K562 (cell line): ENCODE data around the gene GOLGA6L9. TPM values are rescaled to one million over a fixed set of nuclear protein-coding genes. Genes with fewer than 3 reads are reported as not detected.
A peak's percentile ranks its signal among the peaks of the same experiment; 100 is the strongest.
"Not testable (repeated sequence)": the region's sequence is repeated elsewhere in the genome, so short reads cannot be mapped to it uniquely, and the experiment has no call there.

ENCODE experiments used
- ATAC-seq: fragments of 200-7000 bp; cut with Tn5 transposase; 3 replicates; pipeline ENCODE4 v1.9.1; 2020; ENCODE audit warnings: moderate library complexity
- BruUV-seq: library from RNA; stranded (reverse); fragments of 400-500 nt; replicated peaks from 2 replicates; lab custom pipeline; 2021; lab: Mats Ljungman, UMichigan
- CTCF ChIA-PET: fragments of 300-600 bp; formaldehyde crosslinking; extraction: SDS; loops from one replicate; lab custom pipeline; 2021; ENCODE audit warnings: low intra/inter-chr PET ratio; lab: Yijun Ruan, JAX
- POLR2A ChIA-PET: fragments of 300-600, 350-650 bp; sonication (Branson Sonifier 250); formaldehyde crosslinking; extraction: SDS; loops from one replicate; lab custom pipeline; 2021; ENCODE audit warnings: antibody characterized with exemption, inconsistent platforms; lab: Yijun Ruan, JAX
- DNase-seq, 4 experiments: peaks; one replicate each; pipeline versions ENCODE4 v3.0.0 to v3.0.0-alpha.2; 2011 to 2018; ENCODE audit warnings: low spot score in 3 of 4, mixed read lengths in 3 of 4; ENCODE audit errors: extremely low read depth in 1 of 4
- FAIRE-seq: peaks from 2 replicates; lab custom pipeline; 2011; peaks lifted over from hg19 to GRCh38; lab: Jason Lieb, UNC
- H2AFZ ChIP-seq: 2 replicates; pipeline ENCODE4 v1.6.0; 2011; ENCODE audit warnings: low read depth, low read length, control low read depth, inconsistent platforms
- H3K27ac ChIP-seq: fragments of 200-600 bp; 3 replicates; pipeline ENCODE4 v1.8.0; 2011; ENCODE audit warnings: low read depth, mild to moderate bottlenecking, control low read depth, inconsistent platforms, low read length, moderate library complexity, mixed read lengths; ENCODE audit errors: extremely low read depth
- H3K27me3 ChIP-seq, 2 experiments: fragments of 300-600 bp in 1 of 2; 2 replicates in 1 of 2; 3 replicates in 1 of 2; pipeline versions ENCODE4 v1.6.0 to v1.8.0; 2011; ENCODE audit warnings: inconsistent platforms in 2 of 2, low read length in 2 of 2, mild to moderate bottlenecking in 1 of 2, mixed read lengths in 1 of 2, moderate library complexity in 1 of 2; ENCODE audit not compliant: control insufficient read depth in 2 of 2, insufficient read depth in 2 of 2
- H3K36me3 ChIP-seq: fragments of 300-600 bp; 3 replicates; pipeline ENCODE4 v1.8.0; 2011; ENCODE audit warnings: mild to moderate bottlenecking, low read length, inconsistent platforms; ENCODE audit not compliant: control insufficient read depth, insufficient read depth
- H3K4me1 ChIP-seq, 2 experiments: fragments of 200-600 bp in 1 of 2; replicated peaks in 1 of 2; 2 replicates in 1 of 2; 3 replicates in 1 of 2; pipeline versions ENCODE4 v1.5.1 to v1.8.0; 2011; ENCODE audit warnings: inconsistent platforms in 2 of 2, low read length in 2 of 2, mild to moderate bottlenecking in 1 of 2, mixed read lengths in 1 of 2, moderate library complexity in 1 of 2; ENCODE audit not compliant: control insufficient read depth in 2 of 2, insufficient read depth in 2 of 2
- H3K4me2 ChIP-seq: 2 replicates; pipeline ENCODE4 v1.6.1; 2011; ENCODE audit warnings: low read length, control low read depth, inconsistent platforms, mixed read lengths; ENCODE audit not compliant: insufficient read depth
- H3K4me3 ChIP-seq: fragments of 200-600 bp; sonication (generic), shearing (Covaris generic); 2 replicates; pipeline ENCODE4 v1.5.1; 2016; ENCODE audit warnings: control low read depth, inconsistent platforms
- H3K79me2 ChIP-seq: fragments of 200-600 bp; 3 replicates; pipeline ENCODE4 v1.8.0; 2011; ENCODE audit warnings: low read length, inconsistent platforms; ENCODE audit not compliant: control insufficient read depth, insufficient read depth
- H3K9ac ChIP-seq, 2 experiments: 2 replicates each; pipeline versions ENCODE4 v1.6.0 to v1.6.1; 2011; ENCODE audit warnings: low read depth in 2 of 2, low read length in 2 of 2, control low read depth in 1 of 2, inconsistent platforms in 1 of 2, mild to moderate bottlenecking in 1 of 2, mixed read lengths in 1 of 2; ENCODE audit not compliant: insufficient read depth in 1 of 2
- H3K9me1 ChIP-seq: one replicate; pipeline ENCODE4 v1.6.0; 2011; ENCODE audit warnings: inconsistent platforms, mild to moderate bottlenecking, low read length, moderate library complexity; ENCODE audit not compliant: control insufficient read depth, insufficient read depth
- H3K9me3 ChIP-seq: replicated peaks from 2 replicates; pipeline ENCODE4 v1.5.1; 2011; ENCODE audit warnings: low read depth, low read length, inconsistent platforms; ENCODE audit not compliant: control insufficient read depth, insufficient read depth
- H4K20me1 ChIP-seq: replicated peaks from 2 replicates; pipeline ENCODE4 v1.6.1; 2011; ENCODE audit warnings: low read length, inconsistent platforms, mixed read lengths; ENCODE audit not compliant: control insufficient read depth, insufficient read depth
- PCBP1 ChIP-seq: fragments of 200-400 bp; formaldehyde crosslinking; IDR thresholded peaks from 2 replicates; pipeline ENCODE4 v1.6.1; 2018; ENCODE audit warnings: mild to moderate bottlenecking, low read depth, low read length; ENCODE audit not compliant: poor library complexity, severe bottlenecking
- POLR2A ChIP-seq: fragments of 450-650 bp; conservative IDR thresholded peaks from 2 replicates; pipeline ENCODE4 v1.6.1; 2016
- POLR2G ChIP-seq: fragments of 200-400 bp; formaldehyde crosslinking; IDR thresholded peaks from 2 replicates; pipeline ENCODE4 v1.6.1; 2017; ENCODE audit warnings: low read depth, mild to moderate bottlenecking, antibody characterized with exemption, low read length, moderate library complexity
- RBFOX2 ChIP-seq: fragments of 200-400 bp; formaldehyde crosslinking; IDR thresholded peaks from 2 replicates; pipeline ENCODE4 v1.6.1; 2017; ENCODE audit warnings: low read depth, mild to moderate bottlenecking, low read length, moderate library complexity
- RBM22 ChIP-seq: fragments of 200-400 bp; formaldehyde crosslinking; IDR thresholded peaks from 2 replicates; pipeline ENCODE4 v1.6.1; 2018; ENCODE audit warnings: low read length, low read depth; ENCODE audit not compliant: poor library complexity, severe bottlenecking
- SUPT5H ChIP-seq: fragments of 450-650 bp; IDR thresholded peaks from 2 replicates; pipeline ENCODE4 v1.6.1; 2016
- WGBS: fragments of 100-300 bp; shearing (Covaris generic); methylation state at CpG from one replicate; pipeline ENCODE4 v1.1.6; 2016; ENCODE audit warnings: low coverage, mixed read lengths; ENCODE audit not compliant: insufficient coverage; ENCODE audit errors: missing lambda C conversion rate; 5-methylcytosine and 5-hydroxymethylcytosine counted together
- in situ Hi-C: fragments of 300-500 bp; cut with MboI; formaldehyde crosslinking; loops from 4 replicates; pipeline ENCODE4 v1.15.0; 2018; ENCODE audit warnings: inconsistent platforms, mixed read lengths
- intact Hi-C: fragments of 100-400 bp; cut with micrococcal nuclease; formaldehyde crosslinking; loops from 2 replicates; pipeline ENCODE4 v1.14.2; 2022
- polyA plus RNA-seq, 8 experiments: library from polyadenylated mRNA; depleted of rRNA in 4 of 8; stranded (reverse) in 5 of 8; unstranded in 3 of 8; fragments of >200 nt; fragmentation: Nextera tagmentation in 2 of 8; fragmentation: Illumina TruSeq in 1 of 8; extraction: Ambion mirVana in 2 of 8; extraction: Trizol in 1 of 8; gene quantifications; 2 replicates each; pipeline versions ENCODE4 v1.2.1 to v1.2.3, GENCODE V29; 2011 to 2014; ENCODE audit warnings: inconsistent platforms in 1 of 8, missing spikeins in 1 of 8
- total RNA-seq, 7 experiments: library from RNA; depleted of rRNA in 6 of 7; stranded (reverse); fragments of >200 nt in 6 of 7; fragmentation: Illumina TruSeq in 2 of 7; extraction: Trizol in 2 of 7; gene quantifications; 2 replicates each; pipeline versions ENCODE4 v1.2.1 to v1.2.3, GENCODE V29; 2011 to 2021; ENCODE audit warnings: low replicate concordance in 1 of 7
- TF ChIP-seq, protein P1 (sequence below), 3 experiments: fragments of 200-800 bp in 1 of 3; sonication (Bioruptor generic) in 1 of 3; sonication (generic) in 1 of 3; formaldehyde crosslinking in 1 of 3; IDR thresholded peaks; 2 replicates each; pipeline versions ENCODE4 v1.6.1 to v1.8.0; 2016 to 2022; ENCODE audit warnings: mild to moderate bottlenecking in 2 of 3, missing compliant biosample characterization in 2 of 3, missing genetic modification characterization in 2 of 3, missing genetic modification reagents in 1 of 3

GOLGA6L9 gene
- total and polyA plus RNA-seq, 9 of the 15 experiments (the other 6 are each of a cell fraction or from before 2014, with no cell fraction given) = 1.1 to 11.4 (median 5.8) TPM

DNA sequence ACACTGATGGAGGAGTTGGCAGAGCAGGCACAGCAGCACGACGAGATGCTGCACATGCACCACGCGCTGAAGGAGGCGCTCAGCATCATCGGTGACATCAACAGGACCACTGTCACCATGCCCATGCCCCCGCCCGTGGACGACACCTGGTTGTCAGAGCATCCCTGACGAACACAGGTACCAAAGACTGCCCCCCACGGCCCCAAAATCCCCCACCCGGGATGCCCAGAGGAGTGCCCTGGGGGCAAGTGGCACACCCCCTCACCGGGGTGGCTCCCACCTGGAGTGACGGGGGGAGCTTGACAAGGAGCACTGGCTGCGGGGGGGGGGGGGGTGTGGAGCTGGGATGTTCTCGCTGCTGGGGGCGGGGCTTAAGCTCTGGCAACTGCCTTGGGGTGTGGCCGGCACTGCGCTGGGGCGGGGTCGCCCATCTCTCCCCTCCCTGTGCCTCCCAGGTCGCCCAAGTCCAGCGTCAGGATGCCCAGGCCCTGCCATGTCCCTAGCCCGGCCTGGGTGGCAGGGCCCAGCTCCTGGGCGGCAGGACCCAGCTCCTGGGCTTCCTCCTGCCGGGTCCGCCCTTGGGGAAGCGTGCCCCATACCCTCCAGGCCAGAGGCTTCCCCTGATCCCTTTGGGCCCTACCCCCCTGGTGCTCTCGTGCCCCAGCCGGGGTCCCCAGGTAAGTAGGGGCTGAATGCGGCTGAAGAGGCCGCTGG, 42.8 kb downstream of the GOLGA6L9 start:
- BruUV-seq, H3K9me3 ChIP-seq, H3K27ac ChIP-seq, H3K27me3 ChIP-seq, CTCF ChIA-PET, H2AFZ ChIP-seq, H3K36me3 ChIP-seq, H3K9ac ChIP-seq, H3K4me3 ChIP-seq, H3K9me1 ChIP-seq, FAIRE-seq, H3K4me2 ChIP-seq, intact Hi-C loops, H4K20me1 ChIP-seq, H3K79me2 ChIP-seq: not testable (repeated sequence)
- WGBS = 75% methylated on average over 20 of the region's 32 CpGs
- TF ChIP-seq POLR2A (peak; percentile 56), SUPT5H (0 out of 2 replicates have a peak, but pooled peaks have one; percentile 50), RBFOX2 (0 out of 2 replicates have a peak, but pooled peaks have one; percentile 40), RBM22 (peak; percentile 94), POLR2G (peak; percentile 76), PCBP1 (peak; percentile 65)
- TF ChIP-seq, protein P1, sequence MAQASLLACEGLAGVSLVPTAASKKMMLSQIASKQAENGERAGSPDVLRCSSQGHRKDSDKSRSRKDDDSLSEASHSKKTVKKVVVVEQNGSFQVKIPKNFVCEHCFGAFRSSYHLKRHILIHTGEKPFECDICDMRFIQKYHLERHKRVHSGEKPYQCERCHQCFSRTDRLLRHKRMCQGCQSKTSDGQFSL (CRISPR knock-in tag; IDR thresholded peaks at IDR 0.05) = not testable (repeated sequence)
- TF ChIP-seq, protein P1 (tag; IDR thresholded peaks at IDR 0.05) = peak in 1 of 2 experiments; percentile 79; a peak in 2 of 4 replicates
- H3K4me1 ChIP-seq = peaks cover 0 to 14% of the 10 kb centered on the region in 2 experiments; a peak in 2 of 5 replicates
- DNase-seq (peak; percentile 38 to 58 (median 54)), ATAC-seq (peak; percentile 86)
- in situ Hi-C loops = loop anchor here (5.0 to 10.0 kb wide), 2 partner anchors 1730 to 2002 kb away; no protein-coding TSS in a partner anchor
- POLR2A ChIA-PET = interaction anchor here (0.5 to 0.7 kb wide), 2 partner anchors 67 to 458 kb away, joined by 3 read pairs; no protein-coding TSS in a partner anchor
